Panc1 (cell line): Measurements from ENCODE around the gene RHEB. TPM values are rescaled to one million over a fixed set of nuclear protein-coding genes. Genes with fewer than 3 reads are reported as not detected.

Experiments used
- ATAC-seq: fragments of 200-7000 bp; cut with Tn5 transposase; 2 replicates; pipeline ENCODE4 v1.9.1; 2020; ENCODE audit warnings: mild to moderate bottlenecking, moderate library complexity
- BruUV-seq: library from RNA; stranded (reverse); fragments of 400-500 nt; replicated peaks from 2 replicates; lab custom pipeline; 2021; lab: Mats Ljungman, UMichigan
- CTCF ChIA-PET: fragments of 300-600 bp; sonication (Branson Sonifier 250); formaldehyde crosslinking; loops from one replicate; lab custom pipeline; 2022; ENCODE audit warnings: antibody characterized with exemption; lab: Charles Lee
- POLR2A ChIA-PET: fragments of 300-600 bp; sonication (Branson Sonifier 250); formaldehyde crosslinking; loops from one replicate; lab custom pipeline; 2022; ENCODE audit warnings: antibody characterized with exemption; lab: Charles Lee
- DNase-seq: peaks from one replicate; pipeline ENCODE4 v3.0.0-alpha.2; 2010; ENCODE audit warnings: low read depth, low spot score
- H3K27ac ChIP-seq: 2 replicates; pipeline ENCODE4 v1.5.1; 2011; ENCODE audit warnings: mild to moderate bottlenecking, low read length, inconsistent platforms
- H3K27me3 ChIP-seq: fragments of 200-500 bp; sonication (Bioruptor generic); 2 replicates; pipeline ENCODE4 v1.6.0; 2014; ENCODE audit warnings: low read length, inconsistent platforms; ENCODE audit not compliant: control insufficient read depth, insufficient read depth
- H3K36me3 ChIP-seq: fragments of 200-500 bp; sonication (Bioruptor generic); 2 replicates; pipeline ENCODE4 v1.5.1; 2014; ENCODE audit warnings: inconsistent platforms, mild to moderate bottlenecking, low read length, moderate library complexity; ENCODE audit not compliant: control insufficient read depth, insufficient read depth
- H3K4me1 ChIP-seq: 2 replicates; pipeline ENCODE4 v1.5.1; 2011; ENCODE audit warnings: inconsistent platforms, mild to moderate bottlenecking, low read length, moderate library complexity; ENCODE audit not compliant: control insufficient read depth, insufficient read depth
- H3K4me3 ChIP-seq, 2 experiments: 2 replicates each; pipeline ENCODE4 v1.5.1; 2011 to 2012; ENCODE audit warnings: low read depth in 2 of 2, low read length in 2 of 2, mild to moderate bottlenecking in 2 of 2, inconsistent platforms in 1 of 2, moderate library complexity in 1 of 2
- H3K9me3 ChIP-seq: fragments of 200-500 bp; sonication (Bioruptor generic); 2 replicates; pipeline ENCODE4 v1.5.1; 2014; ENCODE audit warnings: low read depth, mild to moderate bottlenecking, inconsistent platforms, low read length, moderate library complexity; ENCODE audit not compliant: control insufficient read depth, insufficient read depth
- POLR2AphosphoS5 ChIP-seq: IDR thresholded peaks from 2 replicates; pipeline ENCODE4 v1.6.1; 2012; ENCODE audit warnings: mild to moderate bottlenecking, low read depth, low read length, moderate library complexity
- SIN3A ChIP-seq: IDR thresholded peaks from 2 replicates; pipeline ENCODE4 v1.6.1; 2012; ENCODE audit warnings: low read depth, mild to moderate bottlenecking, low read length, moderate library complexity, borderline replicate concordance; ENCODE audit not compliant: insufficient read depth
- TCF7L2 ChIP-seq: IDR thresholded peaks from 2 replicates; pipeline ENCODE4 v1.6.1; 2011; ENCODE audit warnings: mild to moderate bottlenecking, low read depth, low read length, inconsistent platforms
- in situ Hi-C: cut with HindIII; loops from 2 replicates; pipeline ENCODE4 v1.10.0; 2016; ENCODE audit warnings: low sequenced_read_pairs, low pct_unique_long_range_greater_than_20kb
- intact Hi-C: fragments of 100-400 bp; cut with micrococcal nuclease; formaldehyde crosslinking; loops from one replicate; pipeline ENCODE4 v1.10.0; 2022; ENCODE audit not compliant: unreplicated experiment
- total RNA-seq: library from RNA; stranded (reverse); gene quantifications from one replicate; pipeline ENCODE4 v1.2.1, GENCODE V29; 2021; ENCODE audit not compliant: unreplicated experiment
- TF ChIP-seq, protein P1 (sequence below): fragments of 450-650 bp; IDR thresholded peaks from 2 replicates; pipeline ENCODE4 v1.5.1; 2017; ENCODE audit warnings: mild to moderate bottlenecking
- TF ChIP-seq, protein P2 (sequence below), 2 experiments: IDR thresholded peaks; 2 replicates each; pipeline ENCODE4 v1.6.1; 2011 to 2012; ENCODE audit warnings: low read depth in 2 of 2, control low read depth in 1 of 2, low read length in 1 of 2, mild to moderate bottlenecking in 1 of 2, moderate library complexity in 1 of 2; ENCODE audit not compliant: insufficient read depth in 1 of 2

RHEB gene
- total RNA-seq, 1 experiment from 2014 or later = 259 TPM

DNA sequence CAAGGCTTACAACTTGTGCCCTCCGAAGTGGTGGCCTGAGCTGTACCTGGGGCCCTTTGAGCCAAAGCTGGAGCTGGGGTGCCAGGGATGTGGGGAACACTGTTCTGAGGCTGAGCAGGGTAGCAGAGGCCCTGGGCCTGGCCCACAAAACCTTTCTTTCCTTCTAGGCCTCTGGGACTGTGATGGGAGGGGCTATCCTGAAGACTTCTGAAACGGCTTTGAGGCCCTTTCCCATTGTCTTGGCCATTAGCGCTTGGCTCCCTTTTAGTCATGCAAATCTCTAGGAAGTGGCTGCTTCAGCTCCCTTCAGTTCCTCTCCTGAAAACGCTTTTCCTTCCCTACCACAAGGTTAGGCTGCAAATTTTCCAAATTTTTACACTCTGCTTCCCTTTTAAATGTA, 62.9 kb downstream of the RHEB start:
- ATAC-seq = no peak
- Histone ChIP-seq H3K36me3 (no peaks in the 10 kb centered on the region), H3K9me3 (no peaks in the 10 kb centered on the region), H3K27ac (peak overlapping the region; percentile 98), H3K4me3 (no peak overlapping the region), H3K4me1 (peaks cover 46% of the 10 kb centered on the region), H3K27me3 (no peaks in the 10 kb centered on the region)
- ChIA-PET CTCF (interaction anchor here (0.6 kb wide), 1 partner anchor 51 kb away, joined by 4 read pairs; no protein-coding TSS in a partner anchor), POLR2A (no interaction called here)
- intact Hi-C loops (loop anchor here (10.0 kb wide), 1 partner anchor 298 kb away; no protein-coding TSS in a partner anchor), in situ Hi-C loops (no loop called here)
- no peak for DNase-seq
- BruUV-seq = no TSS peak
- TF ChIP-seq POLR2AphosphoS5 (no peak), SIN3A (no peak), TCF7L2 (no peak)
- TF ChIP-seq, protein P1, sequence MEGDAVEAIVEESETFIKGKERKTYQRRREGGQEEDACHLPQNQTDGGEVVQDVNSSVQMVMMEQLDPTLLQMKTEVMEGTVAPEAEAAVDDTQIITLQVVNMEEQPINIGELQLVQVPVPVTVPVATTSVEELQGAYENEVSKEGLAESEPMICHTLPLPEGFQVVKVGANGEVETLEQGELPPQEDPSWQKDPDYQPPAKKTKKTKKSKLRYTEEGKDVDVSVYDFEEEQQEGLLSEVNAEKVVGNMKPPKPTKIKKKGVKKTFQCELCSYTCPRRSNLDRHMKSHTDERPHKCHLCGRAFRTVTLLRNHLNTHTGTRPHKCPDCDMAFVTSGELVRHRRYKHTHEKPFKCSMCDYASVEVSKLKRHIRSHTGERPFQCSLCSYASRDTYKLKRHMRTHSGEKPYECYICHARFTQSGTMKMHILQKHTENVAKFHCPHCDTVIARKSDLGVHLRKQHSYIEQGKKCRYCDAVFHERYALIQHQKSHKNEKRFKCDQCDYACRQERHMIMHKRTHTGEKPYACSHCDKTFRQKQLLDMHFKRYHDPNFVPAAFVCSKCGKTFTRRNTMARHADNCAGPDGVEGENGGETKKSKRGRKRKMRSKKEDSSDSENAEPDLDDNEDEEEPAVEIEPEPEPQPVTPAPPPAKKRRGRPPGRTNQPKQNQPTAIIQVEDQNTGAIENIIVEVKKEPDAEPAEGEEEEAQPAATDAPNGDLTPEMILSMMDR = no peak
- TF ChIP-seq, protein P2, sequence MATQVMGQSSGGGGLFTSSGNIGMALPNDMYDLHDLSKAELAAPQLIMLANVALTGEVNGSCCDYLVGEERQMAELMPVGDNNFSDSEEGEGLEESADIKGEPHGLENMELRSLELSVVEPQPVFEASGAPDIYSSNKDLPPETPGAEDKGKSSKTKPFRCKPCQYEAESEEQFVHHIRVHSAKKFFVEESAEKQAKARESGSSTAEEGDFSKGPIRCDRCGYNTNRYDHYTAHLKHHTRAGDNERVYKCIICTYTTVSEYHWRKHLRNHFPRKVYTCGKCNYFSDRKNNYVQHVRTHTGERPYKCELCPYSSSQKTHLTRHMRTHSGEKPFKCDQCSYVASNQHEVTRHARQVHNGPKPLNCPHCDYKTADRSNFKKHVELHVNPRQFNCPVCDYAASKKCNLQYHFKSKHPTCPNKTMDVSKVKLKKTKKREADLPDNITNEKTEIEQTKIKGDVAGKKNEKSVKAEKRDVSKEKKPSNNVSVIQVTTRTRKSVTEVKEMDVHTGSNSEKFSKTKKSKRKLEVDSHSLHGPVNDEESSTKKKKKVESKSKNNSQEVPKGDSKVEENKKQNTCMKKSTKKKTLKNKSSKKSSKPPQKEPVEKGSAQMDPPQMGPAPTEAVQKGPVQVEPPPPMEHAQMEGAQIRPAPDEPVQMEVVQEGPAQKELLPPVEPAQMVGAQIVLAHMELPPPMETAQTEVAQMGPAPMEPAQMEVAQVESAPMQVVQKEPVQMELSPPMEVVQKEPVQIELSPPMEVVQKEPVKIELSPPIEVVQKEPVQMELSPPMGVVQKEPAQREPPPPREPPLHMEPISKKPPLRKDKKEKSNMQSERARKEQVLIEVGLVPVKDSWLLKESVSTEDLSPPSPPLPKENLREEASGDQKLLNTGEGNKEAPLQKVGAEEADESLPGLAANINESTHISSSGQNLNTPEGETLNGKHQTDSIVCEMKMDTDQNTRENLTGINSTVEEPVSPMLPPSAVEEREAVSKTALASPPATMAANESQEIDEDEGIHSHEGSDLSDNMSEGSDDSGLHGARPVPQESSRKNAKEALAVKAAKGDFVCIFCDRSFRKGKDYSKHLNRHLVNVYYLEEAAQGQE (IDR thresholded peaks at IDR 0.05; ENCODE audit: insufficient read depth in 1 of 2, low read depth in 2 of 2, low read length in 1 of 2) = no peak

DNA sequence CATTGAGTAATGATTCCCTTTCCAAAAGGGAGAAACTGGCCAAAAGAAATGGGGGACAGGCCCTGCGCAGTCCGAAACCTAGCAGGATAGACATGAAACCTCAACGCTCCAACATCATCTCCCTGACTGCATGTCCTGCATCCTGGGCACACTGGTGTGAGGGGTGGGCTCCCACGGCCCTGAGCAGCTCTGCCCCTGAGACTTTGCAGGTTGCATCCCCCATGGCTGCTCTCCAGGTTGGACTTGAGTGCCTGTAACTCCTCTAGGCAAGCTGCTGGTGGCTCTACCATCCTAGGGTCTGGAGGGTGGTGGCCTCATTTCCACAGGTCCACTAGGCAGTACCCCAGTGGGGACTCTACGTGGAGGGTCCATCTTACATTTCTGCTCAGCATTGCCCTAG, 63.4 kb downstream of the RHEB start:
- BruUV-seq = no TSS peak
- Histone ChIP-seq H3K27me3 (no peaks in the 10 kb centered on the region), H3K36me3 (no peaks in the 10 kb centered on the region), H3K4me3 (no peak overlapping the region), H3K27ac (peak overlapping the region; percentile 98), H3K9me3 (no peaks in the 10 kb centered on the region), H3K4me1 (peaks cover 42% of the 10 kb centered on the region)
- intact Hi-C loops = loop anchor here (10.0 kb wide), 1 partner anchor 299 kb away; no protein-coding TSS in a partner anchor
- CTCF ChIA-PET = interaction anchor here (0.6 kb wide), 1 partner anchor 52 kb away, joined by 4 read pairs; no protein-coding TSS in a partner anchor
- DNase-seq (no peak), ATAC-seq (no peak)
- TF ChIP-seq POLR2AphosphoS5 (no peak), TCF7L2 (no peak), SIN3A (no peak)
- TF ChIP-seq, protein P1 = no peak
- TF ChIP-seq, protein P2 (IDR thresholded peaks at IDR 0.05; ENCODE audit: insufficient read depth in 1 of 2, low read depth in 2 of 2, low read length in 1 of 2) = no peak
- in situ Hi-C loops = no loop called here
- POLR2A ChIA-PET = no interaction called here
